ENCODE data around the gene NOG.

The NOG gene

GRCh38 chr17:56638591-56639051 lies 45.1 kb downstream of the NOG start:
- no peak for FAIRE-seq

GRCh38 chr17:56639517-56639916 lies 46.0 kb downstream of the NOG start:
- no peak for FAIRE-seq

DNA sequence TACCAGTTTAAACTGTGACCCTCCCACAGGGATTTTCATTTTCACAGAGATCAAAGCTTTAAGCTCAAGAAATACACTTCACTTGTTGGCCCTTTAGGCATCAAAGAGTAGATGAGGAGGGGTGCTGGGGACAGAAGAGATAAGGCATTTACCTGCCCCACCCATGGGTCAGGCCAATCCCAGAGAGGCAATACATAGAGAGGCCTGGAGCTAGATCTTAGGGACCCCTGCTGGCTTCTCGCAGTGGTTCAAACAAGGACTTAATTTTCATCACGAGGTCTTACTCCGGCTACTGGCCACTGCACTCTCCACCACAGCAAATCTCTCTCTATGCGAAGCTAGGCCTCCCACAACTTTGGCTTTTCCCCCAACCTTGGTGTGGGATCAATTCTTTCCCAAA lies 46.6 kb downstream of the NOG start:
- no peak for FAIRE-seq

- no peak for FAIRE-seq
Observed at GRCh38 chr17:56641373-56641772, 47.9 kb downstream of the NOG start.

DNA sequence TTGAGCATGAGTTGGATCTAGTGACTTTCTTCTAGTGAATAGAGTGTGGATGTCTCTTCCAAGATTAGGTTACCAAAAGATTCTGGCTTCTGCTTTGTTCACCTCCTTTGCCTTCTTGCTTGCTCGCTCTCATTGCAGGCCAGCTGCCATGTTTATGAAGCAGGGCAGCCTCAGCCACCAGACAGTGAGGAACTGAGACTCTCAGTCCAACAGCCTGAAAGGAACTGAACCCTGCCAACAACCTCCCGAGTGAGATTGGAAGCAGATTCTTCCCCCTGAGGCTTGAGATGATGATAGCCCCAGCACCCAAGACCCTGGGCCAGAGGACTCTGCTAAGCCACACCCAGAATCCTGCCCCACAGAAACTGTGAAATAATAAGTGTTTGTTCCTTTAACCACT lies 48.4 kb downstream of the NOG start:
- FAIRE-seq: no peak

- no peak for FAIRE-seq
Observed at GRCh38 chr17:56642424-56642823, 48.9 kb downstream of the NOG start.

Data from islet of Langerhans (tissue), 1 donor.